ENCODE measurements around the gene EMILIN3.

DNA sequence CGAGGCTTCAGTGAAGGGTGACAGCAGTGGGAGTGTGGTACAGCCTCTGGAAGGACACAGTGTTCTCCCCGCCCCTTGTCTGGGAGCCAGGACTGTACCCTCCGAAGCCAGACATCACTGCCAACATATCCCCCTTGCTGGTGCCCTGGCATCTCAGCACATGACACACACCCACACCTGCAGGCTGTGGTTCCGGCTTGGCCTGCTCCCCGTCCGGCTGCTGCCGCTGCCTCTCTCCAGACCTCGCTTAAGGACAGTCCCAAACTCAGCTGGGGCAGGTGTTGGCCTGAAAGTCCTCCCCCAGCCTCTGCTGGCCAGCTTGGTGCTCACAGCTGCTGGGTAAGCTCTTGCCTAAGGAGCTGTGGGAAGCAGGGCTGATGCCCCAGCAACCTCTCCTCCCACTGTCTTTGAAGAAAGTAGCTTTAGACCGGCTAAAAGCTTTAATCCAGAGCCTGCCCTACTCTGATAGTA is 7.0 kb downstream of the EMILIN3 start:
- TF ChIP-seq, protein P1, sequence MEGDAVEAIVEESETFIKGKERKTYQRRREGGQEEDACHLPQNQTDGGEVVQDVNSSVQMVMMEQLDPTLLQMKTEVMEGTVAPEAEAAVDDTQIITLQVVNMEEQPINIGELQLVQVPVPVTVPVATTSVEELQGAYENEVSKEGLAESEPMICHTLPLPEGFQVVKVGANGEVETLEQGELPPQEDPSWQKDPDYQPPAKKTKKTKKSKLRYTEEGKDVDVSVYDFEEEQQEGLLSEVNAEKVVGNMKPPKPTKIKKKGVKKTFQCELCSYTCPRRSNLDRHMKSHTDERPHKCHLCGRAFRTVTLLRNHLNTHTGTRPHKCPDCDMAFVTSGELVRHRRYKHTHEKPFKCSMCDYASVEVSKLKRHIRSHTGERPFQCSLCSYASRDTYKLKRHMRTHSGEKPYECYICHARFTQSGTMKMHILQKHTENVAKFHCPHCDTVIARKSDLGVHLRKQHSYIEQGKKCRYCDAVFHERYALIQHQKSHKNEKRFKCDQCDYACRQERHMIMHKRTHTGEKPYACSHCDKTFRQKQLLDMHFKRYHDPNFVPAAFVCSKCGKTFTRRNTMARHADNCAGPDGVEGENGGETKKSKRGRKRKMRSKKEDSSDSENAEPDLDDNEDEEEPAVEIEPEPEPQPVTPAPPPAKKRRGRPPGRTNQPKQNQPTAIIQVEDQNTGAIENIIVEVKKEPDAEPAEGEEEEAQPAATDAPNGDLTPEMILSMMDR (IDR thresholded peaks at IDR 0.05): no peak
- no peak for TF ChIP-seq POLR2A (IDR thresholded peaks at IDR 0.05)
